HG02571 (cell line): ENCODE measurements around the gene PCDHB11.
"Not testable (repeated sequence)": the region's sequence is repeated elsewhere in the genome, so short reads cannot be mapped to it uniquely, and the experiment has no call there.

Source experiments
- ATAC-seq: cut with Tn5 transposase; IDR thresholded peaks from one replicate; pipeline ENCODE4 v1.9.1; 2021; ENCODE audit warnings: mild to moderate bottlenecking, moderate library complexity; ENCODE audit not compliant: unreplicated experiment

PCDHB11 gene

DNA sequence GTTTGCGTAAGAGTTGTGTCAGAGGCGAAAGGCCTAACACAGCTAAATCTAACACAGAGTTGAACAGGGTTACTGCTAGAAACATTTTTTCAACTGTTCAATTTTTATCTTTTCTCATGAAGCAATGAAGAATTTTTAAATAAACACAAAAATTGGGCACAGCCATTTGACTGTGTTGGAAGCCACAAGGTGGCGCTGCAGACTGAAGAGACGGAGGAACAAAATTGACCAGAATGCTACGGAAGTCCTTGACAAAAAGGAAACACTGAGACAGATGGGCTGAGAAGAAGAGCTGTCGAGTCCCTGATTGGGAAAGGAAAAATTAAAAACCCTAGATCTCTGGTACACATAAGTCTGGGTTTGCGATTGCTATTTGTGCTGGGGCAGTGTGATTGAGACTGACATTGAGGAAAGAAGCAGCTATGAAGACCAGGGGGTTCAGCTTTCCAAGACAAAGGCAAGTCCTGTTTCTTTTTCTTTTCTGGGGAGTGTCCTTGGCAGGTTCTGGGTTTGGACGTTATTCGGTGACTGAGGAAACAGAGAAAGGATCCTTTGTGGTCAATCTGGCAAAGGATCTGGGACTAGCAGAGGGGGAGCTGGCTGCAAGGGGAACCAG, 12.4 kb upstream of the PCDHB11 start, which contains the start of gene PCDHB9:
Gene PCDHB9 (plus strand): TSS at position 265 of the 616 bp plus-strand sequence. CDS start 158 bp downstream, at position 423.
- ATAC-seq: no peak

GRCh38 chr5:141188682-141189081, 10.7 kb upstream of the PCDHB11 start:
- not testable (repeated sequence) for ATAC-seq

DNA sequence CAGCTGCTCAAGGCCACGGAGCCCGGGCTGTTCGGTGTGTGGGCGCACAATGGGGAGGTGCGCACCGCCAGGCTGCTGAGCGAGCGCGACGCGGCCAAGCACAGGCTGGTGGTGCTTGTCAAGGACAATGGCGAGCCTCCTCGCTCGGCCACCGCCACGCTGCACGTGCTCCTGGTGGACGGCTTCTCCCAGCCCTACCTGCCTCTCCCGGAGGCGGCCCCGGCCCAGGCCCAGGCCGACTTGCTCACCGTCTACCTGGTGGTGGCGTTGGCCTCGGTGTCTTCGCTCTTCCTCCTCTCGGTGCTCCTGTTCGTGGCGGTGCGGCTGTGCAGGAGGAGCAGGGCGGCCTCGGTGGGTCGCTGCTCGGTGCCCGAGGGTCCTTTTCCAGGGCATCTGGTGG, 10.3 kb upstream of the PCDHB11 start:
- not testable (repeated sequence) for ATAC-seq

GRCh38 chr5:141192110-141192725, 7.2 kb upstream of the PCDHB11 start, which contains the start of gene PCDHB10:
Gene PCDHB10 (plus strand): TSS chr5:141192353. CDS start chr5:141192553, 200 bp downstream.
- no peak for ATAC-seq

GRCh38 chr5:141194332-141194731, 5.1 kb upstream of the PCDHB11 start:
- not testable (repeated sequence) for ATAC-seq

DNA sequence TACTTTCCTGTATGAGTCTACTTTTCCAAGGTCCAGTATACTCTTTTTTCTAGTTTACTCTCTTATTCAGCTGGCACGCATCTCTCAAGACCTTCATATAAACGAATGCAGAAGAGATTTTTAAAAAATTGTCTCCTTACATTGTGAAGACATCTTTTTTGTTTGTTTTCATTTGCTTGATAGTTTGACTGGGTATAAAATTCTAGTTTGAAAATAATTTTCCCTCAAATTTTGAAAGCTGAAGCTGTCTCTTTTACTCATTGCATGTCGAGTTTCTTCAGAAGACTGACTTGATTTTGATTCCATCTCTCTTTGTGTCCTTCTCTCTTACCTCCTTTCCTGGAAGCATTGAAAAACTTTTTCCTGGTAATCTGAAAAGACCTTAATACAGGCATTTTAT, 3.1 kb upstream of the PCDHB11 start:
- no peak for ATAC-seq

- not testable (repeated sequence) for ATAC-seq
These were observed 1.7 kb downstream of the PCDHB11 start for GRCh38 chr5:141201126-141201525.

DNA sequence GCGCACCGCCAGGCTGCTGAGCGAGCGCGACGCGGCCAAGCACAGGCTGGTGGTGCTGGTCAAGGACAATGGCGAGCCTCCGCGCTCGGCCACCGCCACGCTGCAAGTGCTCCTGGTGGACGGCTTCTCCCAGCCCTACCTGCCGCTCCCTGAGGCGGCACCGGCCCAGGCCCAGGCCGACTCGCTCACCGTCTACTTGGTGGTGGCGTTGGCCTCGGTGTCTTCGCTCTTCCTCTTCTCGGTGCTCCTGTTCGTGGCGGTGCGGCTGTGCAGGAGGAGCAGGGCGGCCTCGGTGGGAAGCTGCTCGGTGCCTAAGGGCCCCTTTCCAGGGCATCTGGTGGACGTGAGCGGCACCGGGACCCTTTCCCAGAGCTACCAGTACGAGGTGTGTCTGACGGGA, 2.2 kb downstream of the PCDHB11 start:
- not testable (repeated sequence) for ATAC-seq

GRCh38 chr5:141208478-141208877, 9.1 kb downstream of the PCDHB11 start, which contains the start of gene PCDHB12:
Gene PCDHB12 (plus strand): TSS chr5:141208719. CDS start chr5:141208908, 189 bp downstream.
- ATAC-seq: no peak

DNA sequence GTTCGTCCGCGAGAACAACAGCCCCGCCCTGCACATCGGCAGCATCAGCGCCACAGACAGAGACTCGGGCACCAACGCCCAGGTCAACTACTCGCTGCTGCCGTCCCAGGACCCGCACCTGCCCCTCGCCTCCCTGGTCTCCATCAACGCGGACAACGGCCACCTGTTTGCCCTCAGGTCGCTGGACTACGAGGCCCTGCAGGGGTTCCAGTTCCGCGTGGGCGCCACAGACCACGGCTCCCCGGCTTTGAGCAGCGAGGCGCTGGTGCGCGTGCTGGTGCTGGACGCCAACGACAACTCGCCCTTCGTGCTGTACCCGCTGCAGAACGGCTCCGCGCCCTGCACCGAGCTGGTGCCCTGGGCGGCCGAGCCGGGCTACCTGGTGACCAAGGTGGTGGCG, 10.9 kb downstream of the PCDHB11 start:
- ATAC-seq: not testable (repeated sequence)

DNA sequence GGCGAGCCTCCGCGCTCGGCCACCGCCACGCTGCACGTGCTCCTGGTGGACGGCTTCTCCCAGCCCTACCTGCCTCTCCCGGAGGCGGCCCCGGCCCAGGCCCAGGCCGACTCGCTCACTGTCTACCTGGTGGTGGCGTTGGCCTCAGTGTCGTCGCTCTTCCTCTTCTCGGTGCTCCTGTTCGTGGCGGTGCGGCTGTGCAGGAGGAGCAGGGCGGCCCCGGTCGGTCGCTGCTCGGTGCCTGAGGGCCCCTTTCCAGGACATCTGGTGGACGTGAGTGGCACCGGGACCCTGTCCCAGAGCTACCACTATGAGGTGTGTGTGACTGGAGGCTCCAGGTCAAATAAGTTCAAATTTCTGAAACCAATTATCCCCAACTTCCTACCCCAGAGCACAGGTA, 11.4 kb downstream of the PCDHB11 start:
- not testable (repeated sequence) for ATAC-seq

DNA sequence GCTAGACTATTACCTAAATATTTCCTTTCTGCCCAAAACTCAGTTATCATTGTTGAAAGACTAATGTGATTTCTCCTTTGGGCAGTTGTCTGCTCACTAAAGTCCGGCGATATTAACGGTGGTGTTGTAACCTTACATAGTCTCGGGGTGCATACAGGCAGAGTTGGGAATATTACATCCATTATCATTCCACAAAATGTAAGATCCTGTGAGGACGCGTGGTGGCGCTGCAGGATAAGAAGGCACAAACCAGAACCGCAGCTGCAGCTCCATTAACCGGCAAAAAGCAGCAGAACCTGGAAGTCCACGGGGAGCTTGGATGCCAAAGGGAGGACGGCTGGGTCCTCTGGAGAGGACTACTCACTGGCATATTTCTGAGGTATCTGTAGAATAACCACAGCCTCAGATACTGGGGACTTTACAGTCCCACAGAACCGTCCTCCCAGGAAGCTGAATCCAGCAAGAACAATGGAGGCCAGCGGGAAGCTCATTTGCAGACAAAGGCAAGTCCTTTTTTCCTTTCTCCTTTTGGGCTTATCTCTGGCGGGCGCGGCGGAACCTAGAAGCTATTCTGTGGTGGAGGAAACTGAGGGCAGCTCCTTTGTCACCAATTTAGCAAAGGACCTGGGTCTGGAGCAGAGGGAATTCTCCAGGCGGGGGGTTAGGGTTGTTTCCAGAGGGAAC, 14.4 kb downstream of the PCDHB11 start, which contains the start of gene PCDHB13:
Gene PCDHB13 (plus strand): TSS at position 264 of the 684 bp plus-strand sequence. CDS start 205 bp downstream, at position 469.
- not testable (repeated sequence) for ATAC-seq

- not testable (repeated sequence) for ATAC-seq
These were observed 15.2 kb downstream of the PCDHB11 start for GRCh38 chr5:141214583-141214982.

DNA sequence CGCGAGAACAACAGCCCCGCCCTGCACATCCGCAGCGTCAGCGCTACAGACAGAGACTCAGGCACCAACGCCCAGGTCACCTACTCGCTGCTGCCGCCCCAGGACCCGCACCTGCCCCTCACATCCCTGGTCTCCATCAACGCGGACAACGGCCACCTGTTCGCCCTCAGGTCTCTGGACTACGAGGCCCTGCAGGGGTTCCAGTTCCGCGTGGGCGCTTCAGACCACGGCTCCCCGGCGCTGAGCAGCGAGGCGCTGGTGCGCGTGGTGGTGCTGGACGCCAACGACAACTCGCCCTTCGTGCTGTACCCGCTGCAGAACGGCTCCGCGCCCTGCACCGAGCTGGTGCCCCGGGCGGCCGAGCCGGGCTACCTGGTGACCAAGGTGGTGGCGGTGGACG, 16.1 kb downstream of the PCDHB11 start:
- not testable (repeated sequence) for ATAC-seq

- ATAC-seq: not testable (repeated sequence)
These were observed 16.6 kb downstream of the PCDHB11 start for GRCh38 chr5:141216035-141216434.

DNA sequence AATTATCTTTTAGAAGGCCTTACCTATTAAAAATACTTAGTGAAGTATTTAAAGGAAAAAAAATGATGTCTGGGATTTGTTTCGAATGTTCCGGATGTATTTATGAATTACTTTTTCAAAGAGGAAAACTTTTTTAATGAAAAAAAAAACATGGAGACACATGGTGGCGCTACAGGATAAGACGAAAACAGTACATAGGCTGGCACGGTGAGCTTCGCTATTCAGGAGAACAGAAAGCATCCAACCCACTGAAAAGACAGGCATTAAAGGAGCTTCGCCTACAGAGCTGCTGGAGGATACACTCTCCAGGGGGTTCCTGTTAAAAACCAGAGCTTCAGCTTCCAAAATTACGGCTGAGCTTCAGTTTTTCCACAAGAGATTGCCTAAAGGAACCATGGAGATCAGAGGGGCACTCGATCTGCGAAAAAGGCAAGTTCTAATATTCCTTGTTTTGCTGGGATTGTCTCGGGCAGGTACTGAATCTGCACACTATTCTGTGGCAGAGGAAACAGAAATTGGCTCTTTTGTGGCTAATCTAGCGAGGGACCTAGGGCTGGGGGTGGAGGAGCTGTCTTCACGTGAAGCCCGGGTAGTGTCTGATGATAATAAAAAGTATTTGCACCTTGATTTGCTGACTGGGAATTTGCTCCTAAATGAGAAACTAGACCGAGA, 23.8 kb downstream of the PCDHB11 start, which contains the start of gene PCDHB14:
Gene PCDHB14 (plus strand): TSS at position 232 of the 672 bp plus-strand sequence. CDS start 163 bp downstream, at position 395.
- no peak for ATAC-seq

DNA sequence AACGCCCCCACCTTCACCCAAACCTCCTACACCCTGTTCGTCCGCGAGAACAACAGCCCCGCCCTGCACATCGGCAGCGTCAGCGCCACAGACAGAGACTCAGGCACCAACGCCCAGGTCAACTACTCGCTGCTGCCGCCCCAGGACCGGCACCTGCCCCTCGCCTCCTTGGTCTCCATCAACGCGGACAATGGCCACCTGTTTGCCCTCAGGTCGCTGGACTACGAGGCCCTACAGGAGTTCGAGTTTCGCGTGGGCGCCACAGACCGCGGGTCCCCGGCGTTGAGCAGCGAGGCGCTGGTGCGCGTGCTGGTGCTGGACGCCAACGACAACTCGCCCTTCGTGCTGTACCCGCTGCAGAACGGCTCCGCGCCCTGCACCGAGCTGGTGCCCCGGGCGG, 25.4 kb downstream of the PCDHB11 start:
- not testable (repeated sequence) for ATAC-seq

DNA sequence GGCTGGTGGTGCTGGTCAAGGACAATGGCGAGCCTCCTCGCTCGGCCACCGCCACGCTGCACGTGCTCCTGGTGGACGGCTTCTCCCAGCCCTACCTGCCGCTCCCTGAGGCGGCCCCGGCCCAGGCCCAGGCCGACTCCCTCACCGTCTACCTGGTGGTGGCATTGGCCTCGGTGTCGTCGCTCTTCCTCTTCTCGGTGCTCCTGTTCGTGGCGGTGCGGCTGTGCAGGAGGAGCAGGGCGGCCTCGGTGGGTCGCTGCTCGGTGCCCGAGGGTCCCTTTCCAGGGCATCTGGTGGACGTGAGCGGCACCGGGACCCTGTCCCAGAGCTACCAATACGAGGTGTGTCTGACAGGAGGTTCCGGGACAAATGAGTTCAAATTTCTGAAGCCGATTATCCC, 26.0 kb downstream of the PCDHB11 start:
- not testable (repeated sequence) for ATAC-seq

DNA sequence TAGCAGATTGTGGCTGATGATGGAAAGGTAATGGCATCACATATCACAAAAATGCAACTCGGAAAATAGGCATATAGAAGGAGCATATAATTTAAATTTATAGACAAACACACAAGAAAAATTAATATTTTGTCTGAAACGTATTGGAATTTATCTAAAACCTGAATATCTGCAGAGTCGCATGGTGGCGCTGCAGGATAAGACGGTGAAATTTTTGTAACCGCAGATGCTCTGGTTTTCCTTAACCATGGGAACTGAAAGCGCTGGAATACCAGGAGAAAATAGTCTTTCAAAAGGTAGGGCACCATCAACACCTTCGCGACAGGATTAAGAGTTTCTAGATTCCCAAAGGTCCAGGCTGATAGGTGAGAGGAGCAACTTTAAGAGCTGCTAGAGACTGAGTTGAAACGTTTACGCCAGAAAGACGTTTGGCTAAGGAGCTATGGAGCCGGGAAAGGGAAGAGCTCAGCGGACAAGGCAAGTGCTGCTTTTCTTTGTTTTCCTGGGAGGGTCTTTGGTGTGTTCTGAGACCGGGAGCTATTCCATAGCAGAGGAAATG, 34.8 kb downstream of the PCDHB11 start:
- no peak for ATAC-seq

GRCh38 chr5:141235922-141236321, 36.5 kb downstream of the PCDHB11 start:
- ATAC-seq: not testable (repeated sequence)
